ENCODE data around the gene USP35.

USP35 gene

GRCh38 chr11:78244080-78244479 is 55.4 kb downstream of the USP35 start:
- DNase-seq (ENCODE audit: low spot score): no peak
- in situ Hi-C loops (cut with MboI; ENCODE audit: low sequenced_read_pairs, unreplicated experiment): no loop called here
- no peak for TF ChIP-seq CTCF (IDR thresholded peaks at IDR 0.05; ENCODE audit: borderline replicate concordance, control extremely low read depth, extremely low read depth, insufficient read depth, missing control alignments)

- in situ Hi-C loops (cut with MboI; ENCODE audit: low sequenced_read_pairs, unreplicated experiment): no loop called here
- DNase-seq (ENCODE audit: low spot score): no peak
- TF ChIP-seq CTCF (IDR thresholded peaks at IDR 0.05; ENCODE audit: borderline replicate concordance, control extremely low read depth, extremely low read depth, insufficient read depth, missing control alignments): no peak
Observed at GRCh38 chr11:78244546-78245255, 56.0 kb downstream of the USP35 start.

- DNase-seq (ENCODE audit: low spot score): no peak
- in situ Hi-C loops (cut with MboI; ENCODE audit: low sequenced_read_pairs, unreplicated experiment): no loop called here
- no peak for TF ChIP-seq CTCF (IDR thresholded peaks at IDR 0.05; ENCODE audit: borderline replicate concordance, control extremely low read depth, extremely low read depth, insufficient read depth, missing control alignments)
Observed at GRCh38 chr11:78248191-78248590, 59.5 kb downstream of the USP35 start.

- in situ Hi-C loops (cut with MboI; ENCODE audit: low sequenced_read_pairs, unreplicated experiment): no loop called here
- no peak for TF ChIP-seq CTCF (IDR thresholded peaks at IDR 0.05; ENCODE audit: borderline replicate concordance, control extremely low read depth, extremely low read depth, insufficient read depth, missing control alignments)
- no peak for DNase-seq (ENCODE audit: low spot score)
Observed at GRCh38 chr11:78248903-78249302, 60.2 kb downstream of the USP35 start.

- no peak for TF ChIP-seq CTCF (IDR thresholded peaks at IDR 0.05; ENCODE audit: borderline replicate concordance, control extremely low read depth, extremely low read depth, insufficient read depth, missing control alignments)
- DNase-seq (ENCODE audit: low spot score): no peak
- in situ Hi-C loops (cut with MboI; ENCODE audit: low sequenced_read_pairs, unreplicated experiment): no loop called here
Observed at GRCh38 chr11:78250099-78250498, 61.4 kb downstream of the USP35 start.

GRCh38 chr11:78251083-78251775 is 62.5 kb downstream of the USP35 start:
- TF ChIP-seq CTCF (IDR thresholded peaks at IDR 0.05; ENCODE audit: borderline replicate concordance, control extremely low read depth, extremely low read depth, insufficient read depth, missing control alignments): no peak
- in situ Hi-C loops (cut with MboI; ENCODE audit: low sequenced_read_pairs, unreplicated experiment): no loop called here
- no peak for DNase-seq (ENCODE audit: low spot score)

Data from GM13976 (cell line).